Brain pericyte (primary cell): ENCODE data around the gene KRT7.
"Not testable (repeated sequence)": the region's sequence is repeated elsewhere in the genome, so short reads cannot be mapped to it uniquely, and the experiment has no call there.

Source experiments
- DNase-seq: peaks from one replicate; pipeline ENCODE4 v3.0.0-alpha.2; 2012; ENCODE audit warnings: low read depth, low spot score

KRT7 gene

GRCh38 chr12:52243856-52244614 lies 11.0 kb downstream of the KRT7 start:
- peak; percentile 22 for DNase-seq

GRCh38 chr12:52244615-52244994 lies 11.6 kb downstream of the KRT7 start:
- DNase-seq = no peak

GRCh38 chr12:52245259-52245961 lies 12.4 kb downstream of the KRT7 start:
- DNase-seq = no peak

- no peak for DNase-seq
These were observed 13.0 kb downstream of the KRT7 start for GRCh38 chr12:52245962-52246569.

GRCh38 chr12:52246720-52247621 lies 13.9 kb downstream of the KRT7 start:
- no peak for DNase-seq

- DNase-seq = no peak
These were observed 14.8 kb downstream of the KRT7 start for GRCh38 chr12:52247622-52248540.

- no peak for DNase-seq
These were observed 15.8 kb downstream of the KRT7 start for GRCh38 chr12:52248541-52249461.

GRCh38 chr12:52249511-52250047 lies 16.5 kb downstream of the KRT7 start:
- no peak for DNase-seq

GRCh38 chr12:52250048-52250990 lies 17.3 kb downstream of the KRT7 start:
- no peak for DNase-seq

- no peak for DNase-seq
These were observed 18.5 kb downstream of the KRT7 start for GRCh38 chr12:52251367-52252051.

GRCh38 chr12:52252175-52252615 lies 19.2 kb downstream of the KRT7 start:
- not testable (repeated sequence) for DNase-seq

- DNase-seq = no peak
These were observed 19.8 kb downstream of the KRT7 start for GRCh38 chr12:52252728-52253343.

- DNase-seq = no peak
These were observed 20.5 kb downstream of the KRT7 start for GRCh38 chr12:52253391-52254179.

GRCh38 chr12:52254180-52254964 lies 21.3 kb downstream of the KRT7 start:
- DNase-seq = no peak

- DNase-seq = no peak
These were observed 22.1 kb downstream of the KRT7 start for GRCh38 chr12:52254965-52255751.
